ENCODE data around the gene SPDEF. TPM values are rescaled to one million over a fixed set of nuclear protein-coding genes. Genes with fewer than 3 reads are reported as not detected.

The SPDEF gene
- total and polyA plus RNA-seq, 3 experiments from 2014 or later: not detected

DNA sequence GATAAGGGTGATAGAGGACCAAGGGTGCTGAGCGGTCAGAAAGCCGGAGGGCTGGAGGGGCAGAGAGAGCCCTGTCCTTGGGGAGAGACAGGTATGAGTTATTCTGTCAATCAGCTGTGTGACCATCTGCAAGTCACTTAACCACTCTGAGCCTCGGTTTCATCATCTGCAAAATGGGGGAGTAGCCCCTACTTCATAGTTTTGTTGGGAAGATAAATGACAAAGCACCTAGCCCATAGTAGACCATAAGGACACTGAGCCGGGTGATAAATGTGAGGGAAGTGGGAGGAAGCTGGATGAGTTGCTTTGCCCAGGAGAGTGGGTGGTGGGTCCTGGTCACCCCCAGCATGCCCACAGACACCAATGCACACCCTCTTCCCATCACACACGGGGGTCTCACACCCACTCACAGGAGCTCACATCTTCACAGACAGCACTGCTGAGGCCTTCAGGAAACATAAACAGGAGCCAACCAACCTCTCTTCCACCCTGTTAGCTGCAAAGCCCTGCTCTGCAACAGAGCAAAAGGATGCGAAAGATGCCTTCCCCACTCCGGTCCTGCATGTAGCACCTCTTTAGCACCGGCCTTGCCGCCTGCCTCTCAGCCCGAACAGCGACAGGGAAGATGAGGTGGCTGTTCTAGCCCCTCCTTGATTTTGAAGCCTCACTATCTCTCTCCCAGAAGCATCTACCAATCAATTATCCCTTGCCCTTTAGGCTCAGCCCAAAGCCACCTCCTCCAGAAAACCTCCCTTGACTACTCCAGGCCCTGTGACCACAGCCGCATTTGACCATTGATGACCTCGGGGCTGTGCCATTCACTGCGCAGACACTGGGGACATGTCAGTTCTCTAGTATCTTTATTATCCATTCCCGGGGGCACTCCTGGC lies 18.9 kb downstream of the SPDEF start:
- Histone ChIP-seq H3K36me3 (ENCODE audit: insufficient read depth, low read length) (no peaks in the 10 kb centered on the region), H3K4me3 (ENCODE audit: low read length) (no peak overlapping the region), H3K27ac (ENCODE audit: low read depth, low read length) (no peak overlapping the region), H3K9me3 (ENCODE audit: low read length) (no peaks in the 10 kb centered on the region), H3K27me3 (ENCODE audit: insufficient read depth, low read length, poor library complexity, severe bottlenecking) (no peaks in the 10 kb centered on the region), H3K4me1 (ENCODE audit: insufficient read depth, low read length) (no peaks in the 10 kb centered on the region)
- Mint-ChIP-seq H3K36me3 (no peaks in the 10 kb centered on the region), H3K4me1 (no peaks in the 10 kb centered on the region), H3K27me3 (no peaks in the 10 kb centered on the region), H3K9me3 (no peaks in the 10 kb centered on the region), H3K27ac (peak overlapping the region in 1 of 8 donors; percentile 64), H3K4me3 (no peak overlapping the region)
- CTCF ChIA-PET: no interaction called here
- POLR2A ChIA-PET: no interaction called here
- no peak for DNase-seq

DNA sequence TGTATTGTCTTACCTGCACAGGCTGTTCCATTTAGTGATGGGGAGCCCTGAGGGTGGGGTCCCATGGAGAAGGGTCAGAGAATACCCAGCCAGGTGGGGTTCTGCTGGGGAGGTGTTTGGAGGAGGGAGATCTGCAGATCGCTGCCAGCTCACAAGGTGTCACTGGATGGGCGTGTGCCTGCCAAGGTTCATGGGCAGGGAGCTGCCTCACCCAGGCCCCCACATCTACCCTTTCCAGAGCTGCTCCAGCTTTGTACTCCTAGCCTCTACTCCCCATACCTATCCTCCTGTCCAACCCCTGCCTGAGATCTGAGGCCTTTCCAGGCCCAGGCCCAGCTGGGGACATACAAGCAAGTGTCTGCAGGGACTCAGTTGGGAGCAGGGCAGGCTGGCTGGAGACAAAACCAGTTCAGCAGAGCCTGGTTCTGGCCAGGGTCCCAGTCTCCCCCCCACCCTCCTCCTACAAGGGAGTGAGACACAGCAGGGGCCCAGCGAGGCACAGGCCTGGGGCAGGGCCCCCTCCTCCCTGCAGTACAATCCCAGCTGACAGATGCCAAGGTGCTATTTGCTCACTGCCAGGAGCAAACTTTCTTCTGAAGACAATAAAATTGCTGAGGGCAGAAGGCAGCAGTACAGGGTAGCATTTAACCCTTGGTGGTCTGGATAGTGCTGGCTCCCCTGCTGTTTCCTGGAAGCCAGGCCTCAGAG lies 19.7 kb downstream of the SPDEF start:
- Mint-ChIP-seq H3K27ac (peak overlapping the region in 1 of 8 donors; percentile 64), H3K27me3 (no peaks in the 10 kb centered on the region), H3K36me3 (no peaks in the 10 kb centered on the region), H3K9me3 (no peaks in the 10 kb centered on the region), H3K4me1 (no peaks in the 10 kb centered on the region), H3K4me3 (no peak overlapping the region)
- H3K4me3 ChIP-seq (ENCODE audit: low read length): no peak overlapping the region
- ChIA-PET CTCF (no interaction called here), POLR2A (no interaction called here)
- H3K36me3 ChIP-seq (ENCODE audit: insufficient read depth, low read length): no peaks in the 10 kb centered on the region
- H3K27me3 ChIP-seq (ENCODE audit: insufficient read depth, low read length, poor library complexity, severe bottlenecking): no peaks in the 10 kb centered on the region
- no peaks in the 10 kb centered on the region for H3K4me1 ChIP-seq (ENCODE audit: insufficient read depth, low read length)
- no peak overlapping the region for H3K27ac ChIP-seq (ENCODE audit: low read depth, low read length)
- H3K9me3 ChIP-seq (ENCODE audit: low read length): no peaks in the 10 kb centered on the region
- no peak for DNase-seq

- CTCF ChIA-PET: interaction anchor here (0.7 kb wide), 1 partner anchor 600 kb away, joined by 5 read pairs; no protein-coding TSS in a partner anchor
- H3K9me3 Mint-ChIP-seq: no peaks in the 10 kb centered on the region
Observed at GRCh38 chr6:34535646-34536045, 20.5 kb downstream of the SPDEF start.

DNA sequence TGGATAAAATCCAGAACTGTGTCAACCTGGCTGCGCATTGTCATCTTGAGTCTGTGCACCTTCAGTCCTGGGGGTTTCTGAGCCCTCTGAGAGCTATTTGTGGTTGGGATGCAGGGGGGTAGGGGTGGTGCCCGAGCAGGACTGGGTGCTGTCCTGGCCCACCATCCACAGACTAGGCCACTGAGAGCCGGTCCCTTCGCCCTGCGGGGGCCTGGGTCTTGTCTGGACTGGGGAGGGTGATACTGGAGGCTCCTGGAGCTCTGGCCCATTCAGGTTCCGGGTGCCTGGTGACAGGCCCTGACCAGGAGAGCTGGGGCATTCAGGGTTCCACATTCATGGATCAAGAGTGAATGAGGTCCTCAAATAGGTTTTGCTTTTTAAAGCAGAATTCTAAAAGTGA lies 20.9 kb downstream of the SPDEF start:
- no peak for DNase-seq
- Histone ChIP-seq H3K4me3 (ENCODE audit: low read length) (no peak overlapping the region), H3K9me3 (ENCODE audit: low read length) (no peaks in the 10 kb centered on the region), H3K36me3 (ENCODE audit: insufficient read depth, low read length) (no peaks in the 10 kb centered on the region), H3K27ac (ENCODE audit: low read depth, low read length) (no peak overlapping the region), H3K4me1 (ENCODE audit: insufficient read depth, low read length) (no peaks in the 10 kb centered on the region), H3K27me3 (ENCODE audit: insufficient read depth, low read length, poor library complexity, severe bottlenecking) (no peaks in the 10 kb centered on the region)
- Mint-ChIP-seq H3K27ac (no peak overlapping the region), H3K36me3 (no peaks in the 10 kb centered on the region), H3K4me1 (no peaks in the 10 kb centered on the region), H3K27me3 (no peaks in the 10 kb centered on the region), H3K9me3 (no peaks in the 10 kb centered on the region), H3K4me3 (no peak overlapping the region)
- CTCF ChIA-PET: interaction anchor here (0.7 kb wide), 1 partner anchor 600 kb away, joined by 5 read pairs; no protein-coding TSS in a partner anchor
- POLR2A ChIA-PET: interaction anchor here (0.6 kb wide), 1 partner anchor 33 kb away, joined by 4 read pairs; no protein-coding TSS in a partner anchor

More at GRCh38 chr6:34535646-34536045, 20.5 kb downstream of the SPDEF start:
- no peaks in the 10 kb centered on the region for H3K27me3 Mint-ChIP-seq
- Histone ChIP-seq H3K4me1 (ENCODE audit: insufficient read depth, low read length) (no peaks in the 10 kb centered on the region), H3K4me3 (ENCODE audit: low read length) (no peak overlapping the region), H3K27me3 (ENCODE audit: insufficient read depth, low read length, poor library complexity, severe bottlenecking) (no peaks in the 10 kb centered on the region), H3K9me3 (ENCODE audit: low read length) (no peaks in the 10 kb centered on the region), H3K27ac (ENCODE audit: low read depth, low read length) (no peak overlapping the region), H3K36me3 (ENCODE audit: insufficient read depth, low read length) (no peaks in the 10 kb centered on the region)
- no peaks in the 10 kb centered on the region for H3K4me1 Mint-ChIP-seq
- no peak overlapping the region for H3K27ac Mint-ChIP-seq
- H3K36me3 Mint-ChIP-seq: no peaks in the 10 kb centered on the region
- H3K4me3 Mint-ChIP-seq: no peak overlapping the region
- DNase-seq: no peak
- POLR2A ChIA-PET: interaction anchor here (0.6 kb wide), 1 partner anchor 34 kb away, joined by 4 read pairs; no protein-coding TSS in a partner anchor

GRCh38 chr6:34534656-34535055 lies 21.5 kb downstream of the SPDEF start:
- H3K27me3 ChIP-seq (ENCODE audit: insufficient read depth, low read length, poor library complexity, severe bottlenecking): no peaks in the 10 kb centered on the region
- Mint-ChIP-seq H3K27me3 (no peaks in the 10 kb centered on the region), H3K27ac (peak overlapping the region in 1 of 8 donors; percentile 39), H3K9me3 (no peaks in the 10 kb centered on the region), H3K4me1 (no peaks in the 10 kb centered on the region), H3K36me3 (no peaks in the 10 kb centered on the region), H3K4me3 (no peak overlapping the region)
- H3K27ac ChIP-seq (ENCODE audit: low read depth, low read length): no peak overlapping the region
- no peak for DNase-seq
- H3K4me3 ChIP-seq (ENCODE audit: low read length): no peak overlapping the region
- H3K36me3 ChIP-seq (ENCODE audit: insufficient read depth, low read length): no peaks in the 10 kb centered on the region
- CTCF ChIA-PET: no interaction called here
- POLR2A ChIA-PET: no interaction called here
- H3K4me1 ChIP-seq (ENCODE audit: insufficient read depth, low read length): no peaks in the 10 kb centered on the region
- no peaks in the 10 kb centered on the region for H3K9me3 ChIP-seq (ENCODE audit: low read length)

GRCh38 chr6:34534146-34534545 lies 22.0 kb downstream of the SPDEF start:
- H3K9me3 ChIP-seq (ENCODE audit: low read length): no peaks in the 10 kb centered on the region
- no peak overlapping the region for H3K4me3 ChIP-seq (ENCODE audit: low read length)
- Mint-ChIP-seq H3K9me3 (no peaks in the 10 kb centered on the region), H3K4me1 (no peaks in the 10 kb centered on the region), H3K36me3 (no peaks in the 10 kb centered on the region), H3K27me3 (no peaks in the 10 kb centered on the region), H3K27ac (no peak overlapping the region), H3K4me3 (no peak overlapping the region)
- DNase-seq: no peak
- no peak overlapping the region for H3K27ac ChIP-seq (ENCODE audit: low read depth, low read length)
- ChIA-PET POLR2A (no interaction called here), CTCF (no interaction called here)
- no peaks in the 10 kb centered on the region for H3K4me1 ChIP-seq (ENCODE audit: insufficient read depth, low read length)
- no peaks in the 10 kb centered on the region for H3K36me3 ChIP-seq (ENCODE audit: insufficient read depth, low read length)
- no peaks in the 10 kb centered on the region for H3K27me3 ChIP-seq (ENCODE audit: insufficient read depth, low read length, poor library complexity, severe bottlenecking)

DNA sequence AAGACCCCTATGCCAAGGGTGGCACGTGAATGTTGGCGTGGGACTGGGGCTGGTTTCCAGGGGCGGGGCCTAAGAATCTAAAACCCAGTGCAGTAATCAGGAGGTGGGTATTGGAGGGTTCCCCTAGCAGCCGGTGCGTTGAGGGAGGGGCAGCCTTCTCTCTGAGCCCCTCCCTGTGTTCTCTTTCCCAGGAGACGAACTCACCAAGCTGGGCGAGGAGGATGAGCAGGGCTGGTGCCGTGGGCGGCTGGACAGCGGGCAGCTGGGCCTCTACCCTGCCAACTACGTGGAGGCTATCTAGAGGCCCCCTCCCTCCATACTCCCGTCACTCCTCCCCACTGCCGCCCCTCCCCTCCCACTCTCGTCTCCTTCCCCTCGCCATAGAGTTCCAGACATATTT lies 23.9 kb downstream of the SPDEF start:
- Mint-ChIP-seq H3K36me3 (peaks cover 0 to 1% (median 0%) of the 10 kb centered on the region in 3 donors), H3K9me3 (no peaks in the 10 kb centered on the region), H3K27ac (peak overlapping the region in 1 of 8 donors; percentile 50), H3K4me3 (peak overlapping the region in 1 of 7 donors; percentile 23), H3K4me1 (peaks cover 5 to 6% (median 6%) of the 10 kb centered on the region in 3 donors), H3K27me3 (no peaks in the 10 kb centered on the region)
- Histone ChIP-seq H3K36me3 (ENCODE audit: insufficient read depth, low read length) (no peaks in the 10 kb centered on the region), H3K4me1 (ENCODE audit: insufficient read depth, low read length) (peaks cover 5% of the 10 kb centered on the region), H3K4me3 (ENCODE audit: low read length) (no peak overlapping the region), H3K27me3 (ENCODE audit: insufficient read depth, low read length, poor library complexity, severe bottlenecking) (no peaks in the 10 kb centered on the region), H3K27ac (ENCODE audit: low read depth, low read length) (no peak overlapping the region), H3K9me3 (ENCODE audit: low read length) (no peaks in the 10 kb centered on the region)
- CTCF ChIA-PET: no interaction called here
- no peak for DNase-seq
- POLR2A ChIA-PET: no interaction called here

DNA sequence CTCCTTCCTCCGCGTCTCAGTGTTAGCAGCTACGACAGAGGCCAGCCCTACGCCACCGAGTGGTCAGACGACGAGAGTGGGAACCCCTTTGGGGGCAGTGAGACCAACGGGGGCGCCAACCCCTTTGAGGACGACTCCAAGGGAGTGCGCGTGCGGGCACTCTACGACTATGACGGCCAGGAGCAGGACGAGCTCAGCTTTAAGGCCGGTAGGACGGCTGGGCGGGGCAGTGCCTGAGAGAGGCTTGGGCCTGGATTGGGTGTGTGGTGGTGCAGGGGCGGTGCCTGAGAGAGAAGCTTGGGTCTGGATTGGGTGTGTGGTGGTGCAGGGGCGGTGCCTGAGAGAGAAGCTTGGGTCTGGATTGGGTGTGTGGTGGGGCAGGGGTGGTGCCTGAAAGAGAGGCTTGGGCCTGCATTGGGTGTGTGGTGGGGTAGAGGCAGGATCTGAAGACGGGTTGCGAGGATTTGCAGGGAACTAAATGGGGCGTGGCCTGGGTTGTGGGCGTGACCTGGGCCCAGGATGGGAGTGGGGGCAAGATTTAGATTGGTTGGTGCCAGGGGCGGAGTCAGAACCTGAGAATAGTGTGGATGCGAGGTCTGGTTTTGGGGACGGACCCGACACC lies 24.4 kb downstream of the SPDEF start:
- no peaks in the 10 kb centered on the region for H3K27me3 ChIP-seq (ENCODE audit: insufficient read depth, low read length, poor library complexity, severe bottlenecking)
- H3K4me1 Mint-ChIP-seq: peaks cover 7 to 11% (median 7%) of the 10 kb centered on the region in 3 donors
- peaks cover 0 to 1% (median 0%) of the 10 kb centered on the region in 3 donors for H3K36me3 Mint-ChIP-seq
- H3K27ac ChIP-seq (ENCODE audit: low read depth, low read length): no peak overlapping the region
- no peaks in the 10 kb centered on the region for H3K9me3 Mint-ChIP-seq
- H3K4me1 ChIP-seq (ENCODE audit: insufficient read depth, low read length): peaks cover 7% of the 10 kb centered on the region
- no peak overlapping the region for H3K4me3 ChIP-seq (ENCODE audit: low read length)
- ChIA-PET CTCF (no interaction called here), POLR2A (no interaction called here)
- H3K27ac Mint-ChIP-seq: peak overlapping the region in 1 of 8 donors; percentile 50
- no peak overlapping the region for H3K4me3 Mint-ChIP-seq
- H3K9me3 ChIP-seq (ENCODE audit: low read length): no peaks in the 10 kb centered on the region
- no peaks in the 10 kb centered on the region for H3K27me3 Mint-ChIP-seq
- H3K36me3 ChIP-seq (ENCODE audit: insufficient read depth, low read length): no peaks in the 10 kb centered on the region
- DNase-seq: peak in 2 of 5 donors; percentile 6 to 34
